ENCODE results near the gene FAM149A.

FAM149A gene

DNA sequence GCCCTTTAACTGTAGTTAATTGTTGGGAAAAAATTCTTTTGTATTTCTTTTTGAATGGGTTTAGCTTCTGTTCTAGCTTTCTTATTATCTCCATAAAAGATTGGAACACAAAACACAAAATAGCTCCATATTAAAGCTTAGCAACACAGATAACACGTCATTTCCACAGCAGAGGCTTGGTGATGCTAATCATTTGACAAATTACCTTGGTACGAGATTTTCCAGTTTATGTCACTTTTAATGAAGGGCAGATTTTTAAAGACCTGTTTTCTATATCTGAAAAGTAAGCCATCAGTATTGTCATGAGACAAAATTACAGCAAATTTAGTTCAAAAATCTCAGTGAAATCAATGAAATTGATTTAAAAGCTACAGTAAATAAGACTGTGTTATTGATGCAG lies 27.4 kb downstream of the FAM149A start:
- DNase-seq (ENCODE audit: low read depth): no peak
- H3K4me3 ChIP-seq (ENCODE audit: low read depth, low read length): no peak overlapping the region
- TF ChIP-seq MYC (IDR thresholded peaks at IDR 0.05; ENCODE audit: low read depth, low read length) (no peak), POLR2A (IDR thresholded peaks at IDR 0.05; ENCODE audit: extremely low read depth, insufficient read length) (no peak)
- TF ChIP-seq, protein P1, sequence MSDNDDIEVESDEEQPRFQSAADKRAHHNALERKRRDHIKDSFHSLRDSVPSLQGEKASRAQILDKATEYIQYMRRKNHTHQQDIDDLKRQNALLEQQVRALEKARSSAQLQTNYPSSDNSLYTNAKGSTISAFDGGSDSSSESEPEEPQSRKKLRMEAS (IDR thresholded peaks at IDR 0.05; ENCODE audit: low read depth, low read length): no peak
- TF ChIP-seq, protein P2, sequence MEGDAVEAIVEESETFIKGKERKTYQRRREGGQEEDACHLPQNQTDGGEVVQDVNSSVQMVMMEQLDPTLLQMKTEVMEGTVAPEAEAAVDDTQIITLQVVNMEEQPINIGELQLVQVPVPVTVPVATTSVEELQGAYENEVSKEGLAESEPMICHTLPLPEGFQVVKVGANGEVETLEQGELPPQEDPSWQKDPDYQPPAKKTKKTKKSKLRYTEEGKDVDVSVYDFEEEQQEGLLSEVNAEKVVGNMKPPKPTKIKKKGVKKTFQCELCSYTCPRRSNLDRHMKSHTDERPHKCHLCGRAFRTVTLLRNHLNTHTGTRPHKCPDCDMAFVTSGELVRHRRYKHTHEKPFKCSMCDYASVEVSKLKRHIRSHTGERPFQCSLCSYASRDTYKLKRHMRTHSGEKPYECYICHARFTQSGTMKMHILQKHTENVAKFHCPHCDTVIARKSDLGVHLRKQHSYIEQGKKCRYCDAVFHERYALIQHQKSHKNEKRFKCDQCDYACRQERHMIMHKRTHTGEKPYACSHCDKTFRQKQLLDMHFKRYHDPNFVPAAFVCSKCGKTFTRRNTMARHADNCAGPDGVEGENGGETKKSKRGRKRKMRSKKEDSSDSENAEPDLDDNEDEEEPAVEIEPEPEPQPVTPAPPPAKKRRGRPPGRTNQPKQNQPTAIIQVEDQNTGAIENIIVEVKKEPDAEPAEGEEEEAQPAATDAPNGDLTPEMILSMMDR (IDR thresholded peaks at IDR 0.05; ENCODE audit: low read depth, low read length): no peak

DNA sequence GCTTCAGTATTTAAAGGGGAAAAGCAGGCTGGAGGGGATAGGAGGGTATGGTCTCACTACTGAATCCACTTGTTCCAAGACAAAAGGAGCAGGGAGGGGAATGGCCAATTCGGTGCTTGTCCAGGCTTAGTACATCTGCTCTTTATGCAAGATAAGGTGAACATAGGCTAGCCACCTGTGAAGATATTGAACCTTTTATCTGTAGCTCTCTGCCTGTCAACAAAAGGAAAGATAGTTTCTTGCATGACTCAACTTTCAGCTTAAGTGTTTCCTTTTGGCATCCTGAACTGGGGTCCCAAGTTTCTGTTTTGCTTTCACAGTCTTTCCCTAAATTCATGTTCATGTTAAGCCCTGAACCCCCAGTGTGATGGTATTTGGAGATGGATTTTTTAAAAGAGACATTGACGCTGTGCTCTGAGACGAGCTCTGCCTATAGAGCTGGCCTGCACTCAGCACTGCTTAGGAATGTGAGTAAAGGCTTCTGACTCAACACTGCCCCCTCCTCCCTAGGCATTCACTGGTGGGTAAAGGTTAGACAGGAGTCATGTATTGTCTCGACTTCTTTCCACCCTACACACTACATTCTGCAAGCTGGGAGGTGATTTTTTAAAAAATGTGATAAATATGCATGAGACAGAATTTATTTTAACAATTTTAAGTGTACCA lies 28.2 kb downstream of the FAM149A start:
- TF ChIP-seq POLR2A (IDR thresholded peaks at IDR 0.05; ENCODE audit: extremely low read depth, insufficient read length) (no peak), MYC (IDR thresholded peaks at IDR 0.05; ENCODE audit: low read depth, low read length) (no peak)
- TF ChIP-seq, protein P1 (IDR thresholded peaks at IDR 0.05; ENCODE audit: low read depth, low read length): no peak
- TF ChIP-seq, protein P2 (IDR thresholded peaks at IDR 0.05; ENCODE audit: low read depth, low read length): no peak
- DNase-seq (ENCODE audit: low read depth): peak; percentile 11
- no peak overlapping the region for H3K4me3 ChIP-seq (ENCODE audit: low read depth, low read length)

DNA sequence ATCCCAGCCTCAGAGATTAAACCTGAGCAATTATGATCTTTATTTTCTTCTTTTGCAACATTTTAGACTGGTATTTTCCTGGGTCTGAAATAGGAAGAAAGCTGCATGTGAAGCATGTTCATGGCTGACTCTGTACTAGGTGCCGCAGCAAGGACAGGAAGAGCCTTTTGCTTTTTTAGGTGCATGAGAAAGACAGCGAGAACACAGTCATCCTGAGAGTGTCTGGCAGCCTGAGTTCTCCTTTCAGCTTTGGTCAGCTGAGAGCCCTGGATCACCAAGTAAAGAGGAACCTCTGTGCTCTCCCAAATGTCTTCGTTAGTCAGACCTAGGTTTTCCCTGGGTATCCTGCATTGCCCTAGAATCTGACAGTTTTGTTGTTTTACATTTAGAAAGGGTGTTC lies 29.8 kb downstream of the FAM149A start:
- no peak overlapping the region for H3K4me3 ChIP-seq (ENCODE audit: low read depth, low read length)
- DNase-seq (ENCODE audit: low read depth): peak; percentile 9
- TF ChIP-seq, protein P2 (IDR thresholded peaks at IDR 0.05; ENCODE audit: low read depth, low read length): no peak
- TF ChIP-seq MYC (IDR thresholded peaks at IDR 0.05; ENCODE audit: low read depth, low read length) (no peak), POLR2A (IDR thresholded peaks at IDR 0.05; ENCODE audit: extremely low read depth, insufficient read length) (no peak)

DNA sequence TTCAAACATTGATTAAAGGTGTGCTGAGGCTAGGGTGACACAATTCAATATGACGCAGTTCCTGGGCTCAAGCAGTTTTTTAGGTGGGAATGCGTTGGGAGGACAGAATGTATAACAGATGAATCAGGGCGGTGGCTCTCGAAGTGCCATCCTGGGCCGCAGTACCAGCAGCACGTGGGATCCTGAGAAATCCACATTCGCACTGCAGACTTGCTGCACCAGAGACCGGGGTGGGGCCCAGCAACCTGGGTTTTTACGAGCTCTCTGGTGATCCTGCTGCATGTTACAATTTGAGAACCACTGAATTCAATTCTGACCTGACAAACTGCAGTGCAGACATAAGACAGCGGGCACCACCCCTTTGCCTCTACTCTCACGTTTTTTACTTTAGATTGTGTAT lies 30.4 kb downstream of the FAM149A start:
- no peak for TF ChIP-seq MYC (IDR thresholded peaks at IDR 0.05; ENCODE audit: low read depth, low read length)
- TF ChIP-seq POLR2A (IDR thresholded peaks at IDR 0.05; ENCODE audit: extremely low read depth, insufficient read length): no peak
- TF ChIP-seq, protein P2 (IDR thresholded peaks at IDR 0.05; ENCODE audit: low read depth, low read length): no peak
- TF ChIP-seq, protein P1 (IDR thresholded peaks at IDR 0.05; ENCODE audit: low read depth, low read length): no peak
- DNase-seq (ENCODE audit: low read depth): no peak
- no peak overlapping the region for H3K4me3 ChIP-seq (ENCODE audit: low read depth, low read length)

DNA sequence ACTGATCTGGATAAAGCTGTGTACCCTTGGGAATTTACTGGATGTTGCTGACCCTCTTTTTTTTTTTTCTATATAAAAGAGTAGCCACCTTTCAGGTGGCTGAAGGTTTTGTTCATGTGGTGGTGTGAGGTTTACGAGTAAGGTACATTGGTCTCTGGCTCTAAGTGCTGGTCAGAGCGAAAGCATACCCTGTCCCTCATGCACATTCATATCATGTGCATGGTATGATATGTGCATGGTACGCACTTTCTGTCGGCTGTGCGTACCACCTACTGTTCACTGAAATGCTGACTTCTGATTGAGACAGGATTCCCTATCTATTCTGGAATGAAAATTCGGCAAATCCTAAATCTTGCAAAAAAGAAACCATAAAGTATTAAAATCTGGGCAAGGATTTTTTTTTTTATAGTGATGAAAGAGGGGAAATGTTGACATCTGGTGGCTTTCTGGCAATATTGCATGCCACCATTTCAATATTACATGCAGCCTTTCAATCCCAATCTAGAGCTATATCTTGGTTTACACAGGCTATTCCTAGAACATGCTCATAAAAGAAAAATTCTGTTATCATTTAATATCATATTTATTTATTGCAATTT lies 32.8 kb downstream of the FAM149A start:
- TF ChIP-seq, protein P2 (IDR thresholded peaks at IDR 0.05; ENCODE audit: low read depth, low read length): peak; percentile 34
- TF ChIP-seq MYC (IDR thresholded peaks at IDR 0.05; ENCODE audit: low read depth, low read length) (no peak), POLR2A (IDR thresholded peaks at IDR 0.05; ENCODE audit: extremely low read depth, insufficient read length) (no peak)
- TF ChIP-seq, protein P1 (IDR thresholded peaks at IDR 0.05; ENCODE audit: low read depth, low read length): no peak
- peak; percentile 21 for DNase-seq (ENCODE audit: low read depth)
- H3K4me3 ChIP-seq (ENCODE audit: low read depth, low read length): no peak overlapping the region
